ENCODE data around the gene CDC40. TPM values are rescaled to one million over a fixed set of nuclear protein-coding genes. Genes with fewer than 3 reads are reported as not detected.

Gene CDC40
- total and polyA plus RNA-seq, 10 of the 15 experiments (the other 5 are each of a cell fraction or from before 2014, with no cell fraction given), result 20.1 to 35.5 (median 26.1) TPM

DNA sequence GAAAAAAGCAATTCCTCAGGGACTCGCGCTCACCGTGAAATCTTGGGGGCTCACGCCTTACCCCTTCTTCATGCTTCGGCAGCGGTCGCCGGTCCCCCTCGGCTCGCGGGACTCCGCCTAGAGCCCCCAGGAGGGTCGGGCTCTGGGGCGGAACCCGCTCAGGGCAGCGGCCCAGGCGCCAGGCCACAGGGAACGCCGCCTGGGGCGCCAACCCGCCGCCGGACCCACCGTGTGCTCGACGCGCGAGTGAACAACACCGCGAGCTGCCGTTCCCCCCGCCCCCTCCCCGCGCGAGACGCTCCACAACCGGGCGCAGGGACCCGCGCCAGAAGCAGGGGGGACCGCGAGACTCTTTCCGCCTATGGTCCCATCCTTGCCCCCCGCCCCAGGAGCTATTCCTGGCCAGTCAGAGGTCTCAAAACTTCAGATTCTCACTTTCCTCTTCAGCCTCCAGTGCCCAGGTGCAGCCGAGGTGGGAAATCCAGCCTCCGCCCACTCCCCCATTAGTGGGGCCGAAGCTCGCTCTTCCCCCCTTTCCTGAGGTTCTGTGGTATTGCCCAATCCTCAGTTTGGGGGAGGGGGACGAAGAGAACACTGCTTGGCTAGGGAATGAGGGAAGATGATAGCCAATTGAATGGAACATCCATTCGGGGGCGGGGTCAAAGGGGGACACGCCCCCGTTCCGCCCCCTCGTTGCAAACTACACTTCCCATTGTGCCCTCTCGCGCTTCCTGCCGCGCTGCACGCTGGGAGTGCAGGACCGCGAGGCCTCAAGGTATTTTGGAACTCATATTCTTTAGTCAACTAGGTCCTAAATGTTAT is 610 bp upstream of the CDC40 start, which contains the start of gene WASF1 (continued):
- TF ChIP-seq, protein P1, sequence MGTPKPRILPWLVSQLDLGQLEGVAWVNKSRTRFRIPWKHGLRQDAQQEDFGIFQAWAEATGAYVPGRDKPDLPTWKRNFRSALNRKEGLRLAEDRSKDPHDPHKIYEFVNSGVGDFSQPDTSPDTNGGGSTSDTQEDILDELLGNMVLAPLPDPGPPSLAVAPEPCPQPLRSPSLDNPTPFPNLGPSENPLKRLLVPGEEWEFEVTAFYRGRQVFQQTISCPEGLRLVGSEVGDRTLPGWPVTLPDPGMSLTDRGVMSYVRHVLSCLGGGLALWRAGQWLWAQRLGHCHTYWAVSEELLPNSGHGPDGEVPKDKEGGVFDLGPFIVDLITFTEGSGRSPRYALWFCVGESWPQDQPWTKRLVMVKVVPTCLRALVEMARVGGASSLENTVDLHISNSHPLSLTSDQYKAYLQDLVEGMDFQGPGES (IDR thresholded peaks at IDR 0.05), result no peak
- TF ChIP-seq HDAC6 (IDR thresholded peaks at IDR 0.05; ENCODE audit: unreplicated experiment) (no peak), RB1 (IDR thresholded peaks at IDR 0.05; ENCODE audit: borderline replicate concordance) (no peak), HDGF (IDR thresholded peaks at IDR 0.05) (no peak), PML (IDR thresholded peaks at IDR 0.05; ENCODE audit: low read length) (no peak), NFYA (IDR thresholded peaks at IDR 0.05; ENCODE audit: borderline replicate concordance, low read depth, low read length) (no peak), JUNB (IDR thresholded peaks at IDR 0.05) (no peak), TCF3 (IDR thresholded peaks at IDR 0.05; ENCODE audit: borderline replicate concordance, insufficient read depth, low read depth, low read length) (no peak), GABPA (IDR thresholded peaks at IDR 0.05; ENCODE audit: low read depth) (peak; percentile 91), NR2F1 (conservative IDR thresholded peaks at IDR 0.05) (no peak), BHLHE40 (IDR thresholded peaks at IDR 0.05; ENCODE audit: borderline replicate concordance in 1 of 2, low read depth in 2 of 2, low read length in 1 of 2) (no peak), TAF1 (IDR thresholded peaks at IDR 0.05; ENCODE audit: borderline replicate concordance, low read depth, low read length) (0 out of 2 replicates have a peak, but pooled peaks have one; percentile 10), SPI1 (IDR thresholded peaks at IDR 0.05; ENCODE audit: borderline replicate concordance, insufficient read depth, low read depth, low read length) (no peak; the same call in 1 of the 2 replicates), RAD21 (IDR thresholded peaks at IDR 0.05; ENCODE audit: insufficient read depth, low read depth, low read length) (no peak), POLR2A (IDR thresholded peaks at IDR 0.05; ENCODE audit: low read depth, low read length) (no peak), HDAC2 (IDR thresholded peaks at IDR 0.05) (no peak), IKZF1 (conservative IDR thresholded peaks at IDR 0.05) (peak; percentile 88), ASH2L (IDR thresholded peaks at IDR 0.05; ENCODE audit: borderline replicate concordance, low read depth) (no peak), ZNF274 (IDR thresholded peaks at IDR 0.05; ENCODE audit: insufficient read depth, insufficient read length) (no peak), ZBED1 (IDR thresholded peaks at IDR 0.05; ENCODE audit: borderline replicate concordance) (no peak)
- TF ChIP-seq, protein P2, sequence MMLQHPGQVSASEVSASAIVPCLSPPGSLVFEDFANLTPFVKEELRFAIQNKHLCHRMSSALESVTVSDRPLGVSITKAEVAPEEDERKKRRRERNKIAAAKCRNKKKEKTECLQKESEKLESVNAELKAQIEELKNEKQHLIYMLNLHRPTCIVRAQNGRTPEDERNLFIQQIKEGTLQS (IDR thresholded peaks at IDR 0.05; ENCODE audit: borderline replicate concordance, extremely low read depth, low read depth, low read length), result no peak
- TF ChIP-seq, protein P3, sequence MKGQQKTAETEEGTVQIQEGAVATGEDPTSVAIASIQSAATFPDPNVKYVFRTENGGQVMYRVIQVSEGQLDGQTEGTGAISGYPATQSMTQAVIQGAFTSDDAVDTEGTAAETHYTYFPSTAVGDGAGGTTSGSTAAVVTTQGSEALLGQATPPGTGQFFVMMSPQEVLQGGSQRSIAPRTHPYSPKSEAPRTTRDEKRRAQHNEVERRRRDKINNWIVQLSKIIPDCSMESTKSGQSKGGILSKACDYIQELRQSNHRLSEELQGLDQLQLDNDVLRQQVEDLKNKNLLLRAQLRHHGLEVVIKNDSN (IDR thresholded peaks at IDR 0.05; ENCODE audit: borderline replicate concordance, extremely low read length, insufficient read depth, low read depth, low read length), result no peak
- TF ChIP-seq, protein P4, sequence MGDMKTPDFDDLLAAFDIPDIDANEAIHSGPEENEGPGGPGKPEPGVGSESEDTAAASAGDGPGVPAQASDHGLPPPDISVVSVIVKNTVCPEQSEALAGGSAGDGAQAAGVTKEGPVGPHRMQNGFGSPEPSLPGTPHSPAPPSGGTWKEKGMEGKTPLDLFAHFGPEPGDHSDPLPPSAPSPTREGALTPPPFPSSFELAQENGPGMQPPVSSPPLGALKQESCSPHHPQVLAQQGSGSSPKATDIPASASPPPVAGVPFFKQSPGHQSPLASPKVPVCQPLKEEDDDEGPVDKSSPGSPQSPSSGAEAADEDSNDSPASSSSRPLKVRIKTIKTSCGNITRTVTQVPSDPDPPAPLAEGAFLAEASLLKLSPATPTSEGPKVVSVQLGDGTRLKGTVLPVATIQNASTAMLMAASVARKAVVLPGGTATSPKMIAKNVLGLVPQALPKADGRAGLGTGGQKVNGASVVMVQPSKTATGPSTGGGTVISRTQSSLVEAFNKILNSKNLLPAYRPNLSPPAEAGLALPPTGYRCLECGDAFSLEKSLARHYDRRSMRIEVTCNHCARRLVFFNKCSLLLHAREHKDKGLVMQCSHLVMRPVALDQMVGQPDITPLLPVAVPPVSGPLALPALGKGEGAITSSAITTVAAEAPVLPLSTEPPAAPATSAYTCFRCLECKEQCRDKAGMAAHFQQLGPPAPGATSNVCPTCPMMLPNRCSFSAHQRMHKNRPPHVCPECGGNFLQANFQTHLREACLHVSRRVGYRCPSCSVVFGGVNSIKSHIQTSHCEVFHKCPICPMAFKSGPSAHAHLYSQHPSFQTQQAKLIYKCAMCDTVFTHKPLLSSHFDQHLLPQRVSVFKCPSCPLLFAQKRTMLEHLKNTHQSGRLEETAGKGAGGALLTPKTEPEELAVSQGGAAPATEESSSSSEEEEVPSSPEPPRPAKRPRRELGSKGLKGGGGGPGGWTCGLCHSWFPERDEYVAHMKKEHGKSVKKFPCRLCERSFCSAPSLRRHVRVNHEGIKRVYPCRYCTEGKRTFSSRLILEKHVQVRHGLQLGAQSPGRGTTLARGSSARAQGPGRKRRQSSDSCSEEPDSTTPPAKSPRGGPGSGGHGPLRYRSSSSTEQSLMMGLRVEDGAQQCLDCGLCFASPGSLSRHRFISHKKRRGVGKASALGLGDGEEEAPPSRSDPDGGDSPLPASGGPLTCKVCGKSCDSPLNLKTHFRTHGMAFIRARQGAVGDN (IDR thresholded peaks at IDR 0.05), result no peak
